PC-9 (cell line): ENCODE data around the gene NOXO1.

ENCODE experiments used
- CTCF ChIP-seq: fragments of 200-600 bp; sonication (generic); conservative IDR thresholded peaks from 2 replicates; pipeline ENCODE4 v1.6.1; 2017; ENCODE audit warnings: mixed run types, antibody characterized with exemption, mild to moderate bottlenecking, moderate library complexity
- EZH2 ChIP-seq: fragments of 200-600 bp; sonication (generic); IDR thresholded peaks from 2 replicates; pipeline ENCODE4 v1.8.0; 2017; ENCODE audit warnings: antibody characterized with exemption, low read depth

- TF ChIP-seq CTCF (no peak), EZH2 (no peak)
Measured at GRCh38 chr16:2008009-2008526, 26.8 kb upstream of the NOXO1 start.
